Ishikawa (cell line): ENCODE measurements around the gene RPL9.

ENCODE experiments used
- CEBPB ChIP-seq: IDR thresholded peaks from 2 replicates; pipeline ENCODE4 v1.6.1; 2012
- CREB1 ChIP-seq: IDR thresholded peaks from 2 replicates; pipeline ENCODE4 v1.6.1; 2012; ENCODE audit warnings: low read depth
- EGR1 ChIP-seq: IDR thresholded peaks from 2 replicates; pipeline ENCODE4 v1.6.1; 2012
- EP300 ChIP-seq: IDR thresholded peaks from 2 replicates; pipeline ENCODE4 v1.6.1; 2012; ENCODE audit warnings: borderline replicate concordance
- FOXM1 ChIP-seq: IDR thresholded peaks from 2 replicates; pipeline ENCODE4 v1.6.1; 2012; ENCODE audit warnings: low read depth, borderline replicate concordance
- MAX ChIP-seq: IDR thresholded peaks from 2 replicates; pipeline ENCODE4 v1.6.1; 2012
- NFIC ChIP-seq: IDR thresholded peaks from 2 replicates; pipeline ENCODE4 v1.6.1; 2012
- RAD21 ChIP-seq: IDR thresholded peaks from 2 replicates; pipeline ENCODE4 v1.6.1; 2012; ENCODE audit warnings: low read depth
- REST ChIP-seq: IDR thresholded peaks from 2 replicates; pipeline ENCODE4 v1.6.1; 2012; ENCODE audit warnings: low read depth, mild to moderate bottlenecking
- TAF1 ChIP-seq: IDR thresholded peaks from 2 replicates; pipeline ENCODE4 v1.6.1; 2012; ENCODE audit warnings: low read depth, mild to moderate bottlenecking
- TCF12 ChIP-seq: IDR thresholded peaks from 2 replicates; pipeline ENCODE4 v1.6.1; 2012; ENCODE audit warnings: low read depth
- TEAD4 ChIP-seq: IDR thresholded peaks from 2 replicates; pipeline ENCODE4 v1.6.1; 2012
- USF1 ChIP-seq: IDR thresholded peaks from 2 replicates; pipeline ENCODE4 v1.6.1; 2012
- YY1 ChIP-seq: IDR thresholded peaks from 2 replicates; pipeline ENCODE4 v1.6.1; 2012; ENCODE audit warnings: low read depth
- ZBTB7A ChIP-seq: IDR thresholded peaks from 2 replicates; pipeline ENCODE4 v1.6.1; 2012; ENCODE audit warnings: low read depth

The RPL9 gene

GRCh38 chr4:39480251-39480650, 21.5 kb upstream of the RPL9 start:
- TF ChIP-seq TCF12, result no peak
- TF ChIP-seq FOXM1, result no peak
- TF ChIP-seq RAD21, result no peak
- no peak for TF ChIP-seq CREB1
- TF ChIP-seq REST, result no peak
- no peak for TF ChIP-seq MAX
- TF ChIP-seq CEBPB, result no peak
- TF ChIP-seq EGR1, result no peak
- no peak for TF ChIP-seq NFIC
- TF ChIP-seq USF1, result no peak
- TF ChIP-seq TEAD4, result no peak
- no peak for TF ChIP-seq TAF1
- TF ChIP-seq EP300, result no peak
- no peak for TF ChIP-seq ZBTB7A
- TF ChIP-seq YY1, result no peak

- no peak for TF ChIP-seq CREB1
- no peak for TF ChIP-seq YY1
- no peak for TF ChIP-seq FOXM1
- no peak for TF ChIP-seq USF1
- no peak for TF ChIP-seq ZBTB7A
- TF ChIP-seq EGR1, result no peak
- TF ChIP-seq RAD21, result no peak
- no peak for TF ChIP-seq TAF1
- no peak for TF ChIP-seq NFIC
- TF ChIP-seq EP300, result no peak
- TF ChIP-seq TCF12, result no peak
- TF ChIP-seq MAX, result no peak
- no peak for TF ChIP-seq REST
- no peak for TF ChIP-seq CEBPB
- no peak for TF ChIP-seq TEAD4
Observed at GRCh38 chr4:39476187-39476895, 17.6 kb upstream of the RPL9 start.

GRCh38 chr4:39472396-39472795, 13.7 kb upstream of the RPL9 start:
- TF ChIP-seq YY1, result no peak
- TF ChIP-seq EP300, result no peak
- no peak for TF ChIP-seq RAD21
- no peak for TF ChIP-seq FOXM1
- no peak for TF ChIP-seq TCF12
- TF ChIP-seq MAX, result no peak
- TF ChIP-seq CEBPB, result no peak
- no peak for TF ChIP-seq REST

- TF ChIP-seq CEBPB (no peak), TEAD4 (no peak), REST (no peak), ZBTB7A (no peak), CREB1 (no peak), RAD21 (no peak), EP300 (no peak), YY1 (no peak), USF1 (no peak), TCF12 (no peak), FOXM1 (no peak), TAF1 (no peak), MAX (no peak), EGR1 (no peak), NFIC (no peak)
Observed at GRCh38 chr4:39470402-39470801, 11.7 kb upstream of the RPL9 start.
